Measurements from ENCODE around the gene TMEM121B. TPM values are rescaled to one million over a fixed set of nuclear protein-coding genes. Genes with fewer than 3 reads are reported as not detected.
A peak's percentile ranks its signal among the peaks of the same experiment; 100 is the strongest.

TMEM121B gene
- total RNA-seq (0.10 TPM), polyA plus RNA-seq (under 1 TPM in 1 of 4 donors, not detected in 3; 0.03 TPM)

DNA sequence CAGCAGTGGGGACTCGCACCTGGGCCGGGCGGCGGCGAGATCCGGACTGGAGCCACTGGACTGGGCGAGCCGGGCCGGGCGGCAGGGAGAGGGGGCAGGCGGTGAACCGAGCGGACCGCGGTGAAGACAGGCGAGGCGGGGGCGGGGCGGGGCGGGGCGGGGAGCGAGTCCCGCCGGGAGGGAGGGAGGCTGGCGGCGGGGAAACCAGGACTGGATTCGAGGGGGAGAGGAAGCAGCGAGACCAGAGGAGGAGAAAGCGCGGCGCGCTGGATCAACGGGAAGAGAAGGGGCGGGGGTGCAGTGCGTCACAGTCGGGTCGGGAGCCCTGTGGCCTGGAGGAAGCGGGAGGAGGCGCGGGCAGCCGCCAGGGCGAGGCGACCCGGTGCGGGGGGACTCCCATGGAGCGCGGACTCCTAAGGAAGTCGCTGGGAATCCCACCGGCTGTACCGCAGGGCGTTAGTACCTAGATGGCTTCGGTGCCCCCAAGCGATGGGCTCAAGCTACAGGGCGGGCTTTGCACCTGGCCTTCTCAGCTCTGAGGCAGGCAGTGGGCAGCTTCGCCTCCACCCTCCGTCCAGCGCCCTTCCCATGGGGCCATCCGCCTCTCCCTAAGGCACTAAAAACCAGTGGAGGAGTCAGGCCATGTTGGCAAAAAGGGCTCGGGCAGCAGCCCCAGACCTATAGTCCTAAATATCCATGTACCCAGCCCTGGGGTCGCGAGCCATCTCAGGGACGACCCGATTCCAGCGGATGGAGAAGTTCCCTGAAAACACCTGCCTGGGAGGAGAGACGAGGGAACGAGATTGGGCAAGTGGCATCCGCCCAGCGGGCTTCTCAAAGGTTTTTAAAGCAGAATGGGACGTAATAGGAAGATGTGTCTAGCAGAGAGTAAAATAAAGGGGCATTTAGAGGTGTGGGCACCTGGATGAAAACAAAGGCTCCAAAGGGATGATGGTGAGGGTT, at the start of gene TMEM121B:
TMEM121B (minus strand) TSS at position 128 of the 963 bp plus-strand sequence. CDS start 233 bp downstream, outside the sequence.
- Histone ChIP-seq H3K4me1 (ENCODE audit: control insufficient read depth, insufficient read depth, low read length, poor library complexity, severe bottlenecking) (peaks cover 46% of the 10 kb centered on the region), H3K9me3 (ENCODE audit: control insufficient read depth in 2 of 2, low read length in 2 of 2) (no peaks in the 10 kb centered on the region), H3K27ac (ENCODE audit: insufficient read depth, low read length, poor library complexity, severe bottlenecking) (no peak within 1 kb of the TSS), H3K27me3 (ENCODE audit: control insufficient read depth, insufficient read depth, low read length) (peaks cover 8% of the 10 kb centered on the region), H3K4me3 (ENCODE audit: low read depth, low read length) (no peak within 1 kb of the TSS), H3K36me3 (ENCODE audit: control insufficient read depth, insufficient read depth, low read length) (no peaks in the 10 kb centered on the region)
- peak within 1 kb of the TSS; percentile 56 to 73 (median 60) for H3K4me3 Mint-ChIP-seq
- H3K4me1 Mint-ChIP-seq = peaks cover 14 to 38% (median 24%) of the 10 kb centered on the region in 4 donors
- H3K27me3 Mint-ChIP-seq = peaks cover 41% of the 10 kb centered on the region
- DNase-seq (no peak), ATAC-seq (ENCODE audit: low read depth in 2 of 2) (no peak)
- no peak within 1 kb of the TSS for H3K27ac Mint-ChIP-seq
- H3K36me3 Mint-ChIP-seq = no peaks in the 10 kb centered on the region
- H3K9me3 Mint-ChIP-seq = no peaks in the 10 kb centered on the region

GRCh38 chr22:17167486-17167885, 46.3 kb upstream of the TMEM121B start:
- Histone ChIP-seq H3K27ac (ENCODE audit: insufficient read depth, low read length, poor library complexity, severe bottlenecking) (no peak overlapping the region), H3K4me3 (ENCODE audit: low read depth, low read length) (no peak overlapping the region), H3K27me3 (ENCODE audit: control insufficient read depth, insufficient read depth, low read length) (no peaks in the 10 kb centered on the region), H3K36me3 (ENCODE audit: control insufficient read depth, insufficient read depth, low read length) (no peaks in the 10 kb centered on the region), H3K4me1 (ENCODE audit: control insufficient read depth, insufficient read depth, low read length, poor library complexity, severe bottlenecking) (peaks cover 14% of the 10 kb centered on the region), H3K9me3 (ENCODE audit: control insufficient read depth in 2 of 2, low read length in 2 of 2) (no peaks in the 10 kb centered on the region)
- peaks cover 9% of the 10 kb centered on the region for H3K27me3 Mint-ChIP-seq
- ATAC-seq (ENCODE audit: low read depth in 2 of 2) (no peak), DNase-seq (no peak)
- H3K4me1 Mint-ChIP-seq = peaks cover 0 to 9% (median under 1%) of the 10 kb centered on the region in 4 donors
- no peak overlapping the region for H3K27ac Mint-ChIP-seq
- H3K9me3 Mint-ChIP-seq = no peaks in the 10 kb centered on the region
- no peaks in the 10 kb centered on the region for H3K36me3 Mint-ChIP-seq
- H3K4me3 Mint-ChIP-seq = no peak overlapping the region

DNA sequence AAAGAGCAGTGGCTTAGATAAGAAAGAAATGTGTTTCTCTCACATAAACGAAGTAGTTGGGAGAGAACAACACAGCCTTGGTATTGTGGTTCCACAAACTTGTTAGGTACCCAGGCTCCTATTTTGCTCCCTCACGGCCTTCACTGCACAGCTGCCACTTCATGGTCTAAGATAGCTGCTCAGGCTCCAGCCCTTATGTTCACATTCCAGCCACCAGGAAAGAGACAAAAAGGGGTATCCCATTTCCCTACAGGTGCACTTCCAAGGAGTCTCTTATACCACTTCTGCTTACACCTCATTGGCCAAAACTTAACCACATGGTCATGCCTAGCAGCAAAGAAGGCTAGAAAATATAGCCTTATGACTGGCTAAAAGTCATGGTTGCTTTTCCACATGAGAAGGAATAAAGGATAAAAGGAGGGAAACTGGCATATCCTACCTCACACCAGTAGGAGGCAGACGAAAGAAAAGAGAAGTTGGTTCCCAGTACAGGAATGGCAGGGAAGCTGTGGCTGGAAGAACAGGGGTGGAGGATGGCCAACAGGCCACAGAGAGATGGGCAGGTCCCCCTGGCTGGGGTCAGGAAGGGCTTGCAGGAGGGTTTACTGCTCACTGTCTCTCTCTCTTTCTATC, 43.3 kb upstream of the TMEM121B start:
- Histone ChIP-seq H3K4me3 (ENCODE audit: low read depth, low read length) (no peak overlapping the region), H3K27me3 (ENCODE audit: control insufficient read depth, insufficient read depth, low read length) (no peaks in the 10 kb centered on the region), H3K36me3 (ENCODE audit: control insufficient read depth, insufficient read depth, low read length) (no peaks in the 10 kb centered on the region), H3K9me3 (ENCODE audit: control insufficient read depth in 2 of 2, low read length in 2 of 2) (no peaks in the 10 kb centered on the region), H3K27ac (ENCODE audit: insufficient read depth, low read length, poor library complexity, severe bottlenecking) (no peak overlapping the region), H3K4me1 (ENCODE audit: control insufficient read depth, insufficient read depth, low read length, poor library complexity, severe bottlenecking) (peaks cover 7% of the 10 kb centered on the region)
- ATAC-seq (ENCODE audit: low read depth in 2 of 2) = no peak
- no peak for DNase-seq
- Mint-ChIP-seq H3K27me3 (peaks cover 4% of the 10 kb centered on the region), H3K4me1 (peaks cover 0 to 7% (median 6%) of the 10 kb centered on the region in 4 donors), H3K4me3 (peak overlapping the region in 1 of 4 donors; percentile 52), H3K36me3 (no peaks in the 10 kb centered on the region), H3K9me3 (no peaks in the 10 kb centered on the region), H3K27ac (no peak overlapping the region)

- ATAC-seq (ENCODE audit: low read depth in 2 of 2) (no peak), DNase-seq (no peak)
- Histone ChIP-seq H3K36me3 (ENCODE audit: control insufficient read depth, insufficient read depth, low read length) (no peaks in the 10 kb centered on the region), H3K4me1 (ENCODE audit: control insufficient read depth, insufficient read depth, low read length, poor library complexity, severe bottlenecking) (peaks cover 18% of the 10 kb centered on the region), H3K9me3 (ENCODE audit: control insufficient read depth in 2 of 2, low read length in 2 of 2) (no peaks in the 10 kb centered on the region), H3K27me3 (ENCODE audit: control insufficient read depth, insufficient read depth, low read length) (no peaks in the 10 kb centered on the region), H3K27ac (ENCODE audit: insufficient read depth, low read length, poor library complexity, severe bottlenecking) (no peak overlapping the region), H3K4me3 (ENCODE audit: low read depth, low read length) (no peak overlapping the region)
- Mint-ChIP-seq H3K27me3 (peaks cover 4% of the 10 kb centered on the region), H3K4me1 (peaks cover 0 to 15% (median 10%) of the 10 kb centered on the region in 4 donors), H3K36me3 (no peaks in the 10 kb centered on the region), H3K4me3 (peak overlapping the region in 1 of 4 donors; percentile 67), H3K27ac (no peak overlapping the region), H3K9me3 (no peaks in the 10 kb centered on the region)
Measured at GRCh38 chr22:17162731-17163130, 41.6 kb upstream of the TMEM121B start.

DNA sequence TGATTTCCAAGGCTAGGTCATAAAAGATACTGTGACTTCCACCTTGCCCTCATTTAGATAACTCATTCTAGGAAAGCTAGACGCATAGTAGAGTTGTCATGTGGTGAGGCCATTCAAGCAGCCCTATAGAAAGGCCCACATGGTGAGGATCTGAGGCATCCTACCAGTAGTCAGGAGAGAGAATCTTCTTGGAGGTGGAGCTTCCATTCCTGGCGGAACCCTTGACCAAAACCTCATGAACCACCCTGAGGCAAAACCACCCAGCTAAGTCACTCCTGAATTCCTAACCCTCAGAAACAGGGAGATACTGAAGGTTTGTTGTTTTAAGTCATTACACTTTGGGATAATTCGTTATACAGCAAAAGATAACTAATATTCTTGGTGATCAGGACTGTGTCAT, 40.8 kb upstream of the TMEM121B start:
- Histone ChIP-seq H3K9me3 (ENCODE audit: control insufficient read depth in 2 of 2, low read length in 2 of 2) (no peaks in the 10 kb centered on the region), H3K27ac (ENCODE audit: insufficient read depth, low read length, poor library complexity, severe bottlenecking) (no peak overlapping the region), H3K4me3 (ENCODE audit: low read depth, low read length) (no peak overlapping the region), H3K27me3 (ENCODE audit: control insufficient read depth, insufficient read depth, low read length) (no peaks in the 10 kb centered on the region), H3K36me3 (ENCODE audit: control insufficient read depth, insufficient read depth, low read length) (no peaks in the 10 kb centered on the region), H3K4me1 (ENCODE audit: control insufficient read depth, insufficient read depth, low read length, poor library complexity, severe bottlenecking) (peaks cover 25% of the 10 kb centered on the region)
- H3K4me3 Mint-ChIP-seq = peak overlapping the region in 1 of 4 donors; percentile 67
- DNase-seq = no peak
- no peak for ATAC-seq (ENCODE audit: low read depth in 2 of 2)
- peaks cover 0 to 21% (median 12%) of the 10 kb centered on the region in 4 donors for H3K4me1 Mint-ChIP-seq
- H3K36me3 Mint-ChIP-seq = no peaks in the 10 kb centered on the region
- peaks cover 4% of the 10 kb centered on the region for H3K27me3 Mint-ChIP-seq
- no peak overlapping the region for H3K27ac Mint-ChIP-seq
- H3K9me3 Mint-ChIP-seq = no peaks in the 10 kb centered on the region

DNA sequence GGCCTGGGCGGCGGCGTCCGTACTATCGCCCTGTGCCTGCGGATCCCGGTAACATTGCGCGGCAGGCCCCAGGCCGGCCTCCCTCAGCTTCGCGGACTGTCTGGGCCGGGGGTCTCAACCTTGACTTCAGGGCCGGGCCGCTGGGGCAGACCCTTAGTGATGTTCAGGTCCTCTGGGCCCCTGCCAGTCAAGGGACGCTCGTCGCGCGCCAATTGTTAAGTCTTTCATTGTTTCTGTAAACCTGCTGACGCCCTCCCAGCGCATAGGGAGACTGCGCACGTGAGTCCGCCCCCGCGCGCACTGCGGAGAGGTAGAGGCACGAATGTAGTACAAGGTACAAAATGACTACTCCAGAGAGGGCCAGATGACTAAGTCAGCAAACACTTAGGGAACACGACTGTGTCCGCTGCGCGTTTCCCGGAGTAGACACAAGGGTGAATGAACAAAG, 38.4 kb upstream of the TMEM121B start:
- ATAC-seq (ENCODE audit: low read depth in 2 of 2) = peak; percentile 1 to 3
- Mint-ChIP-seq H3K4me1 (peaks cover 0 to 43% (median 18%) of the 10 kb centered on the region in 4 donors), H3K4me3 (peak overlapping the region; percentile 81 to 94 (median 90)), H3K27me3 (no peaks in the 10 kb centered on the region), H3K27ac (peak overlapping the region; percentile 56 to 89 (median 88)), H3K9me3 (no peaks in the 10 kb centered on the region), H3K36me3 (no peaks in the 10 kb centered on the region)
- peak overlapping the region; percentile 47 for H3K27ac ChIP-seq (ENCODE audit: insufficient read depth, low read length, poor library complexity, severe bottlenecking)
- H3K4me3 ChIP-seq (ENCODE audit: low read depth, low read length) = peak overlapping the region; percentile 70
- DNase-seq = peak in 2 of 3 donors; percentile 9 to 56
- H3K4me1 ChIP-seq (ENCODE audit: control insufficient read depth, insufficient read depth, low read length, poor library complexity, severe bottlenecking) = peaks cover 28% of the 10 kb centered on the region
- H3K36me3 ChIP-seq (ENCODE audit: control insufficient read depth, insufficient read depth, low read length) = no peaks in the 10 kb centered on the region
- no peaks in the 10 kb centered on the region for H3K9me3 ChIP-seq (ENCODE audit: control insufficient read depth in 2 of 2, low read length in 2 of 2)
- H3K27me3 ChIP-seq (ENCODE audit: control insufficient read depth, insufficient read depth, low read length) = no peaks in the 10 kb centered on the region

- peak within 1 kb of the TSS; percentile 81 to 94 (median 90) for H3K4me3 Mint-ChIP-seq
- no peaks in the 10 kb centered on the region for H3K36me3 ChIP-seq (ENCODE audit: control insufficient read depth, insufficient read depth, low read length)
- H3K4me3 ChIP-seq (ENCODE audit: low read depth, low read length) = peak within 1 kb of the TSS; percentile 77
- peak within 1 kb of the TSS; percentile 73 for H3K27ac ChIP-seq (ENCODE audit: insufficient read depth, low read length, poor library complexity, severe bottlenecking)
- ATAC-seq (ENCODE audit: low read depth in 2 of 2) (peak; percentile 91 to 93), DNase-seq (peak; percentile 84 to 93 (median 88))
- H3K9me3 ChIP-seq (ENCODE audit: control insufficient read depth in 2 of 2, low read length in 2 of 2) = no peaks in the 10 kb centered on the region
- H3K4me1 Mint-ChIP-seq = peaks cover 0 to 43% (median 18%) of the 10 kb centered on the region in 4 donors
- H3K36me3 Mint-ChIP-seq = no peaks in the 10 kb centered on the region
- no peaks in the 10 kb centered on the region for H3K27me3 ChIP-seq (ENCODE audit: control insufficient read depth, insufficient read depth, low read length)
- H3K27me3 Mint-ChIP-seq = no peaks in the 10 kb centered on the region
- peak within 1 kb of the TSS; percentile 56 to 89 (median 88) for H3K27ac Mint-ChIP-seq
- H3K9me3 Mint-ChIP-seq = no peaks in the 10 kb centered on the region
- peaks cover 28% of the 10 kb centered on the region for H3K4me1 ChIP-seq (ENCODE audit: control insufficient read depth, insufficient read depth, low read length, poor library complexity, severe bottlenecking)
Measured at GRCh38 chr22:17158568-17159503, 37.7 kb upstream of the TMEM121B start, which contains the start of gene HDHD5. TSS of gene HDHD5 (minus strand) at chr22:17159277. CDS start at chr22:17159251, 26 bp downstream.

Data from CD4-positive, CD25-positive, alpha-beta regulatory T cell (primary cell).